Mammary epithelial cell (primary cell): ENCODE data around the gene NUDT3.

Experiments
- EZH2 ChIP-seq: IDR thresholded peaks from 2 replicates; pipeline ENCODE4 v1.6.1; 2012; ENCODE audit warnings: low read length, inconsistent platforms, borderline replicate concordance
- TF ChIP-seq, protein P1 (sequence below), 2 donors: IDR thresholded peaks in 1 of 2; conservative IDR thresholded peaks in 1 of 2; 2 replicates each; pipeline ENCODE4 v1.5.1; 2011 to 2012; ENCODE audit warnings: inconsistent platforms in 2 of 2, low read length in 2 of 2, mild to moderate bottlenecking in 2 of 2, control low read depth in 1 of 2, low read depth in 1 of 2; ENCODE audit not compliant: insufficient read depth in 1 of 2; ENCODE audit errors: extremely low read depth in 1 of 2

DNA sequence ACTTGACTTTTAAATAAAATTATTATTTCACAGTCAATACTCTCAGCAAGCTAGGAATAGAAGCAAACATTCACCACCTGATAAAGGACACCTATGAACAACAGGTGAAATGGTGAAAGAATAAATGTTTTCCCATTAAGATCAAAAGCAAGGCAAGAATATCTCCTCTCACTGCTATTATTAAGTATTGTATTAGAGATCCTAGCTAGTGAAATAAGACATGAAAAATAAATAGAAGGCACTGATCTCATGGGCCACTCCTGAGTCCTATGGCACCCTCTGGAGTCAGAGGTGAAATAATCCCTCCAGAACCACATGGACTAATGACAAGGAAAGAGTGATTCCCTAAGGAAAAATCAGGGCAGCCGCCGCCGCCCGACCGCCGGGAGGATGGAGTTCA lies 4.0 kb upstream of the NUDT3 start:
- TF ChIP-seq, protein P1, sequence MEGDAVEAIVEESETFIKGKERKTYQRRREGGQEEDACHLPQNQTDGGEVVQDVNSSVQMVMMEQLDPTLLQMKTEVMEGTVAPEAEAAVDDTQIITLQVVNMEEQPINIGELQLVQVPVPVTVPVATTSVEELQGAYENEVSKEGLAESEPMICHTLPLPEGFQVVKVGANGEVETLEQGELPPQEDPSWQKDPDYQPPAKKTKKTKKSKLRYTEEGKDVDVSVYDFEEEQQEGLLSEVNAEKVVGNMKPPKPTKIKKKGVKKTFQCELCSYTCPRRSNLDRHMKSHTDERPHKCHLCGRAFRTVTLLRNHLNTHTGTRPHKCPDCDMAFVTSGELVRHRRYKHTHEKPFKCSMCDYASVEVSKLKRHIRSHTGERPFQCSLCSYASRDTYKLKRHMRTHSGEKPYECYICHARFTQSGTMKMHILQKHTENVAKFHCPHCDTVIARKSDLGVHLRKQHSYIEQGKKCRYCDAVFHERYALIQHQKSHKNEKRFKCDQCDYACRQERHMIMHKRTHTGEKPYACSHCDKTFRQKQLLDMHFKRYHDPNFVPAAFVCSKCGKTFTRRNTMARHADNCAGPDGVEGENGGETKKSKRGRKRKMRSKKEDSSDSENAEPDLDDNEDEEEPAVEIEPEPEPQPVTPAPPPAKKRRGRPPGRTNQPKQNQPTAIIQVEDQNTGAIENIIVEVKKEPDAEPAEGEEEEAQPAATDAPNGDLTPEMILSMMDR (conservative IDR thresholded peaks at IDR 0.05 in 1 of 2, IDR thresholded peaks at IDR 0.05 in 1 of 2; ENCODE audit: extremely low read depth in 1 of 2, insufficient read depth in 1 of 2, low read depth in 1 of 2, low read length in 2 of 2) = no peak
- no peak for TF ChIP-seq EZH2
